Measurements from ENCODE around the gene MAGI1. TPM values are rescaled to one million over a fixed set of nuclear protein-coding genes. Genes with fewer than 3 reads are reported as not detected.

The MAGI1 gene
- total RNA-seq, 5 donors from 2014 or later (not counting 1 experiment from before 2014, with no cell fraction given): 0.23 to 0.63 (median 0.29) TPM

DNA sequence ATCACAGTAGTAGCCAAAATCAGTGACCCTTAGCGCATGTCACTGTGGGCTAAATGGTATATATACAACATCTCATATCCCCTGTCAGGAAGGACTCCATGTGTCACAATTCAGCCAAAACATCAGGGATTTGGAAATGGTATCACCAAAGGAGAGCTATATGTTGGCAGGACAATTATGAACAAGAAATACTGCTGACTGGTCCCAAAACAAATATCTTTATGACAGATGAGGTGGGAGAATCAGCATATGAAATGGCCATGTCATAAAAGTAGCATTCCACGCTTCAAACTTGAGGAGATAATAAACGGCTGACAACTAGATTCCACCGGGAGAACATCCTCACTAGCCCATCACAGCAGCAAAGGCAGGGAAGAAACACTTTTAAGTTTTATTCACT lies 158.4 kb downstream of the MAGI1 start:
- Histone ChIP-seq H3K36me3 (ENCODE audit: control insufficient read depth in 2 of 2, extremely low read depth in 1 of 2, insufficient read depth in 1 of 2, low read length in 1 of 2) (no peaks in the 10 kb centered on the region), H3K27me3 (replicated peaks in 1 of 2; ENCODE audit: control insufficient read depth in 2 of 2, extremely low read depth in 1 of 2, insufficient read depth in 2 of 2, low read length in 1 of 2) (no peaks in the 10 kb centered on the region), H3K27ac (ENCODE audit: low read length) (no peak overlapping the region), H3K4me3 (ENCODE audit: control insufficient read depth in 1 of 2, extremely low read depth in 1 of 2, low read length in 1 of 2) (no peak overlapping the region), H3K4me1 (ENCODE audit: control insufficient read depth in 1 of 2, extremely low read depth in 1 of 2, insufficient read depth in 2 of 2, low read length in 2 of 2) (no peaks in the 10 kb centered on the region), H3K9me3 (no peaks in the 10 kb centered on the region)
- H3K27me3 Mint-ChIP-seq: no peaks in the 10 kb centered on the region
- no peaks in the 10 kb centered on the region for H3K4me1 Mint-ChIP-seq
- H3K27ac Mint-ChIP-seq: no peak overlapping the region
- ChIA-PET CTCF (no interaction called here), POLR2A (no interaction called here)
- DNase-seq (no peak), ATAC-seq (replicated peaks in 1 of 4) (no peak)
- no peaks in the 10 kb centered on the region for H3K36me3 Mint-ChIP-seq
- WGBS (ENCODE audit: insufficient coverage): 95% methylated on average over 3 of the region's 4 CpGs
- H3K4me3 Mint-ChIP-seq: no peak overlapping the region
- H3K9me3 Mint-ChIP-seq: peaks cover 0 to 3% (median 0%) of the 10 kb centered on the region in 3 donors

DNA sequence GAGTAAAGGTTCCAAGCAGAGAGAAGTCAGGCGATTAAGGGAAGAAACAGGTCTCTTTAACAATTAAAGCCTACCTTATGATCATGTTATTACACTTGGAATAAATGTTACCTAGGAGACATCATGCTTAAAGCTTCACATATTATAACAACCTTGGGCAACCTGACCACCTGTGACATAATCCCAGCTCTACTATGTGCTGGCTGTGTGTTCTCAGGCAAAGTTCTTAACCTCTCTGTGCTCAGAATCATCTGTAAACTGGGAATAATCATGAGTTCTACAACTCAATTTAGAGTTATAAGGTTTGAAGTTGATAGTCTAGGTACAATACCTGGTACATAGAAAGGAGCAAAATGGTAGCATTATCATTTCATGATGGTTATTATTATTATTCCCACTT lies 159.3 kb downstream of the MAGI1 start:
- Histone ChIP-seq H3K27ac (ENCODE audit: low read length) (no peak overlapping the region), H3K4me1 (ENCODE audit: control insufficient read depth in 1 of 2, extremely low read depth in 1 of 2, insufficient read depth in 2 of 2, low read length in 2 of 2) (no peaks in the 10 kb centered on the region), H3K27me3 (replicated peaks in 1 of 2; ENCODE audit: control insufficient read depth in 2 of 2, extremely low read depth in 1 of 2, insufficient read depth in 2 of 2, low read length in 1 of 2) (no peaks in the 10 kb centered on the region), H3K36me3 (ENCODE audit: control insufficient read depth in 2 of 2, extremely low read depth in 1 of 2, insufficient read depth in 1 of 2, low read length in 1 of 2) (no peaks in the 10 kb centered on the region), H3K4me3 (ENCODE audit: control insufficient read depth in 1 of 2, extremely low read depth in 1 of 2, low read length in 1 of 2) (no peak overlapping the region), H3K9me3 (no peaks in the 10 kb centered on the region)
- Mint-ChIP-seq H3K4me3 (no peak overlapping the region), H3K36me3 (no peaks in the 10 kb centered on the region), H3K27me3 (no peaks in the 10 kb centered on the region), H3K27ac (no peak overlapping the region), H3K4me1 (no peaks in the 10 kb centered on the region), H3K9me3 (peaks cover 0 to 3% (median 0%) of the 10 kb centered on the region in 3 donors)
- ChIA-PET CTCF (no interaction called here), POLR2A (no interaction called here)
- no peak for ATAC-seq (replicated peaks in 1 of 4)
- no CpG with 5 or more reads among the region's 1 CpG for WGBS (ENCODE audit: insufficient coverage)
- DNase-seq: no peak

DNA sequence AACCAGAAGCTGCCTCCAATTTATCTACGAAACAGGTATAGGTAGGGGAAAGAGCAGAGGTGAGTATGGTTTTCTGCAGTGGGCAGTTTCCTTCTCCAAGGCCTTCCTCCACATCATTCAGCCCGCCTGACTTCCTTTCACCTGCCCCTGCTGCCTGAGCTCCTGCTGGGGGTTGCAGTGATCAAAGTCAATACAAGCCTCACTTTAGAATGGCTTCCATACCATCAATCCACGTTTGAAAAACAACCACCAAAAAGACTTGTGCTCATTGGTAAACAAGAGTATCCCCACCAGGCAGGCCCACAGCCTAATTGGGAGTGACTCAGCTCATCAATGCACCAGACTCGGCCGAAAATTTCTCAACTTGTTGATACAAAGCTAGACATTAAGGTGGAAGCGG lies 159.9 kb downstream of the MAGI1 start:
- H3K27ac Mint-ChIP-seq: no peak overlapping the region
- CTCF ChIA-PET: no interaction called here
- no peaks in the 10 kb centered on the region for H3K4me1 ChIP-seq (ENCODE audit: control insufficient read depth in 1 of 2, extremely low read depth in 1 of 2, insufficient read depth in 2 of 2, low read length in 2 of 2)

DNA sequence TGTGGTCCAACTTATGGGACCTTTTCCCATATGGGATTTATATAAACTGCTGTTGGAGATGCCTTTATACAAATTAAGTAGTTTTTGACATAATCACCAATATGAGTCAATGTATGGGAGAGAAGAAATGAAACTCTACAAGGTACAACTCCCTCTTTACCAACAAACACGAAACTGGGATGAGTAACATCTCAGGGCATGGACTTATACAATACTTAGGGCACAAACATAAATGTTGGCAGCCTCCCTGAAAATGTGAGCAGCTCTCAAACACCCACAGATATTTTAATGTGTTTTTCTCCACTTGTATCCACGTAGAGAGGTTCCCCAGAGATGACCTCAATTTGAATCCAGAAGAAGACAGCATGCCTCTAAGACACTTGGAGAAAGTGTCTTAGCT lies 161.6 kb downstream of the MAGI1 start:
- Mint-ChIP-seq H3K9me3 (peaks cover 0 to under 1% (median 0%) of the 10 kb centered on the region in 3 donors), H3K4me3 (no peak overlapping the region), H3K27me3 (no peaks in the 10 kb centered on the region), H3K36me3 (no peaks in the 10 kb centered on the region), H3K27ac (no peak overlapping the region), H3K4me1 (no peaks in the 10 kb centered on the region)
- H3K27ac ChIP-seq (ENCODE audit: low read length): no peak overlapping the region
- no peaks in the 10 kb centered on the region for H3K27me3 ChIP-seq (replicated peaks in 1 of 2; ENCODE audit: control insufficient read depth in 2 of 2, extremely low read depth in 1 of 2, insufficient read depth in 2 of 2, low read length in 1 of 2)
- WGBS (ENCODE audit: insufficient coverage): no CpG with 5 or more reads among the region's 2 CpGs
- CTCF ChIA-PET: no interaction called here
- no peaks in the 10 kb centered on the region for H3K9me3 ChIP-seq
- ATAC-seq (replicated peaks in 1 of 4) (no peak), DNase-seq (no peak)
- no peak overlapping the region for H3K4me3 ChIP-seq (ENCODE audit: control insufficient read depth in 1 of 2, extremely low read depth in 1 of 2, low read length in 1 of 2)
- POLR2A ChIA-PET: no interaction called here
- no peaks in the 10 kb centered on the region for H3K36me3 ChIP-seq (ENCODE audit: control insufficient read depth in 2 of 2, extremely low read depth in 1 of 2, insufficient read depth in 1 of 2, low read length in 1 of 2)
- no peaks in the 10 kb centered on the region for H3K4me1 ChIP-seq (ENCODE audit: control insufficient read depth in 1 of 2, extremely low read depth in 1 of 2, insufficient read depth in 2 of 2, low read length in 2 of 2)

More for the DNA sequence above, 159.9 kb downstream of the MAGI1 start:
- Mint-ChIP-seq H3K4me3 (no peak overlapping the region), H3K9me3 (peaks cover 0 to 3% (median 0%) of the 10 kb centered on the region in 3 donors), H3K27me3 (no peaks in the 10 kb centered on the region), H3K36me3 (no peaks in the 10 kb centered on the region), H3K4me1 (no peaks in the 10 kb centered on the region)
- DNase-seq (no peak), ATAC-seq (replicated peaks in 1 of 4) (no peak)
- Histone ChIP-seq H3K9me3 (no peaks in the 10 kb centered on the region), H3K4me3 (ENCODE audit: control insufficient read depth in 1 of 2, extremely low read depth in 1 of 2, low read length in 1 of 2) (no peak overlapping the region), H3K36me3 (ENCODE audit: control insufficient read depth in 2 of 2, extremely low read depth in 1 of 2, insufficient read depth in 1 of 2, low read length in 1 of 2) (no peaks in the 10 kb centered on the region), H3K27me3 (replicated peaks in 1 of 2; ENCODE audit: control insufficient read depth in 2 of 2, extremely low read depth in 1 of 2, insufficient read depth in 2 of 2, low read length in 1 of 2) (no peaks in the 10 kb centered on the region), H3K27ac (ENCODE audit: low read length) (no peak overlapping the region)
- WGBS (ENCODE audit: insufficient coverage): 58% methylated on average over 3 of the region's 6 CpGs
- POLR2A ChIA-PET: no interaction called here

DNA sequence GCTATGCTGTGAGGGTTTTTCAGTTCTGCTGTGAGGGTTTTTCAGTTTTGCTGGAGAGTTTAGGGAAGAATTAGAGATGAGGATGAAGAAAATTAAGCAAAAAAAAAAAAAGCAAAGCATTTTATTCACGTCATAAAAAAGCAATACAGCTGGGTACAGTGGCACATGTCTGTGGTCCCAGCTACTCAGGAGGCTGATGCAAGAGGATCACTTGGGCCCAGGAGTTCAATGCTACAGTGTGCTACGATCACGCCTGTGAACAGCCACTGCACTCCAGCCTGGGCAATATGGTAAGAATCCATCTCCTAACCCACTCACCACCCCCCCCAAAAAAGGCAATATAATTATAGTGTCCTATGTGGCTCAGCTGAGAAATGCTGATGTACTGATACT lies 162.7 kb downstream of the MAGI1 start:
- no peaks in the 10 kb centered on the region for H3K4me1 ChIP-seq (ENCODE audit: control insufficient read depth in 1 of 2, extremely low read depth in 1 of 2, insufficient read depth in 2 of 2, low read length in 2 of 2)
- H3K27me3 Mint-ChIP-seq: no peaks in the 10 kb centered on the region
- no peak overlapping the region for H3K27ac Mint-ChIP-seq
- no peaks in the 10 kb centered on the region for H3K4me1 Mint-ChIP-seq
- DNase-seq (no peak), ATAC-seq (replicated peaks in 1 of 4) (no peak)
- no peaks in the 10 kb centered on the region for H3K27me3 ChIP-seq (replicated peaks in 1 of 2; ENCODE audit: control insufficient read depth in 2 of 2, extremely low read depth in 1 of 2, insufficient read depth in 2 of 2, low read length in 1 of 2)
- CTCF ChIA-PET: no interaction called here
- POLR2A ChIA-PET: no interaction called here
- H3K9me3 ChIP-seq: no peaks in the 10 kb centered on the region
- no peaks in the 10 kb centered on the region for H3K36me3 Mint-ChIP-seq
- H3K4me3 Mint-ChIP-seq: no peak overlapping the region
- no peak overlapping the region for H3K4me3 ChIP-seq (ENCODE audit: control insufficient read depth in 1 of 2, extremely low read depth in 1 of 2, low read length in 1 of 2)
- H3K36me3 ChIP-seq (ENCODE audit: control insufficient read depth in 2 of 2, extremely low read depth in 1 of 2, insufficient read depth in 1 of 2, low read length in 1 of 2): no peaks in the 10 kb centered on the region
- no peak overlapping the region for H3K27ac ChIP-seq (ENCODE audit: low read length)
- no peaks in the 10 kb centered on the region for H3K9me3 Mint-ChIP-seq
- WGBS (ENCODE audit: insufficient coverage): 57% methylated on average over 1 of the region's 3 CpGs

DNA sequence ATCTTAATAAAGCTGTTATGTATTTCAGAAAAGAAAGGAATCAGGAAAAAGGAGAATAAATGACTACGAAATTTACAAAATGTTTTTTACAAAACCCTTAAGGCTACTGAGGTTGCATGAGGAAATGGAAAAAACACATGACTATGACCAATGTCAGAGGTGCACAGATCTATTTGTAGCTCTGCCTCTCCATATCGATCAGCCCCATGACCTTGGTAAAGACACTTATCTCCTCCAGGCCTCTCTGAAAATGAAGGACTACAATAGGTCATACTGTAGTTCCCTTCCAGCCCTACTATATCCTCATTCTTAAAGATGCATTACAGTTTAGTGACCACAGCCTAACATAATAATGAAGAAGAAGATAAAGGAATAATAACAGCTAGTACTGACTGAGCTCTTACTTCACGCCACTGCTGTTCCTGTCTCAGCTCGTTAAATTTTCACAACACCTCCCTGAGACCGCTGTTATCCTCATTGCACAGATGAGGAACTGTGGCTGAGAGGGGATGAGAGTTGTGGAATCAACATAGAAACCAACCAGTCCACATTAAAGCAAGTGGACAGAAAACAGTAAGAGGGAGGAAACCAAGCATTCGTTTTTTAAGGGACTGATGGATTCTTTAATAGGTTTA lies 163.2 kb downstream of the MAGI1 start:
- Mint-ChIP-seq H3K36me3 (no peaks in the 10 kb centered on the region), H3K9me3 (no peaks in the 10 kb centered on the region), H3K27ac (no peak overlapping the region), H3K4me3 (no peak overlapping the region), H3K27me3 (no peaks in the 10 kb centered on the region), H3K4me1 (no peaks in the 10 kb centered on the region)
- Histone ChIP-seq H3K36me3 (ENCODE audit: control insufficient read depth in 2 of 2, extremely low read depth in 1 of 2, insufficient read depth in 1 of 2, low read length in 1 of 2) (no peaks in the 10 kb centered on the region), H3K27me3 (replicated peaks in 1 of 2; ENCODE audit: control insufficient read depth in 2 of 2, extremely low read depth in 1 of 2, insufficient read depth in 2 of 2, low read length in 1 of 2) (no peaks in the 10 kb centered on the region), H3K4me1 (ENCODE audit: control insufficient read depth in 1 of 2, extremely low read depth in 1 of 2, insufficient read depth in 2 of 2, low read length in 2 of 2) (no peaks in the 10 kb centered on the region), H3K9me3 (no peaks in the 10 kb centered on the region), H3K27ac (ENCODE audit: low read length) (no peak overlapping the region), H3K4me3 (ENCODE audit: control insufficient read depth in 1 of 2, extremely low read depth in 1 of 2, low read length in 1 of 2) (no peak overlapping the region)
- DNase-seq (no peak), ATAC-seq (replicated peaks in 1 of 4) (no peak)
- WGBS (ENCODE audit: insufficient coverage): 67% methylated on average over 1 of the region's 6 CpGs
- CTCF ChIA-PET: no interaction called here
- POLR2A ChIA-PET: no interaction called here

DNA sequence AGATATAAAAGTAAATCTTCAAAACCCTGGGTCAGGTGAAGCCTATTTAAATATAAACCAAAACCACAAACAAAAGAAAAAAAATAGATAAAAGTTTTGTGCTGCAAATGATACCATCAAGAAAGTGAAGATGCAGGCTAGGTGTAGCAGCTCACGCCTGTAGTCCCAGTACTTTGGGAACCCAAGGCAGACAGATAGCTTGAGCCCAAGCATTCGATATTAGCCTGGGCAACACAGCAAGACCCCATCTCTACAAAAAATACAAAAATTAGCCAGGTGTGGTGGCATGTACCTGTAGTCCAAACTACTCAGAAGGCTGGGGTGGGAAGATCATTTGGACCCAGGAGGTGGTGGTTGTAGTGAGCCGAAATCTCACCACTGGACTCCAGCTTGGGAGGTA lies 164.8 kb downstream of the MAGI1 start:
- Mint-ChIP-seq H3K4me3 (no peak overlapping the region), H3K27ac (no peak overlapping the region), H3K27me3 (no peaks in the 10 kb centered on the region), H3K4me1 (no peaks in the 10 kb centered on the region), H3K9me3 (no peaks in the 10 kb centered on the region), H3K36me3 (no peaks in the 10 kb centered on the region)
- Histone ChIP-seq H3K9me3 (no peaks in the 10 kb centered on the region), H3K4me3 (ENCODE audit: control insufficient read depth in 1 of 2, extremely low read depth in 1 of 2, low read length in 1 of 2) (no peak overlapping the region), H3K36me3 (ENCODE audit: control insufficient read depth in 2 of 2, extremely low read depth in 1 of 2, insufficient read depth in 1 of 2, low read length in 1 of 2) (no peaks in the 10 kb centered on the region), H3K4me1 (ENCODE audit: control insufficient read depth in 1 of 2, extremely low read depth in 1 of 2, insufficient read depth in 2 of 2, low read length in 2 of 2) (no peaks in the 10 kb centered on the region), H3K27ac (ENCODE audit: low read length) (no peak overlapping the region), H3K27me3 (replicated peaks in 1 of 2; ENCODE audit: control insufficient read depth in 2 of 2, extremely low read depth in 1 of 2, insufficient read depth in 2 of 2, low read length in 1 of 2) (no peaks in the 10 kb centered on the region)
- CTCF ChIA-PET: no interaction called here
- WGBS (ENCODE audit: insufficient coverage): 83% methylated on average over 1 of the region's 3 CpGs
- POLR2A ChIA-PET: no interaction called here
- no peak for ATAC-seq (replicated peaks in 1 of 4)
- DNase-seq: no peak
